HG03575 (cell line): ENCODE results near the gene NT5M.

Source experiments
- ATAC-seq: cut with Tn5 transposase; IDR thresholded peaks from one replicate; pipeline ENCODE4 v1.9.1; 2021; ENCODE audit not compliant: unreplicated experiment, insufficient number of reproducible peaks, low FRiP score; ENCODE audit errors: extremely low read depth

NT5M gene

GRCh38 chr17:17326275-17326875 lies 23.2 kb downstream of the NT5M start:
- no peak for ATAC-seq

DNA sequence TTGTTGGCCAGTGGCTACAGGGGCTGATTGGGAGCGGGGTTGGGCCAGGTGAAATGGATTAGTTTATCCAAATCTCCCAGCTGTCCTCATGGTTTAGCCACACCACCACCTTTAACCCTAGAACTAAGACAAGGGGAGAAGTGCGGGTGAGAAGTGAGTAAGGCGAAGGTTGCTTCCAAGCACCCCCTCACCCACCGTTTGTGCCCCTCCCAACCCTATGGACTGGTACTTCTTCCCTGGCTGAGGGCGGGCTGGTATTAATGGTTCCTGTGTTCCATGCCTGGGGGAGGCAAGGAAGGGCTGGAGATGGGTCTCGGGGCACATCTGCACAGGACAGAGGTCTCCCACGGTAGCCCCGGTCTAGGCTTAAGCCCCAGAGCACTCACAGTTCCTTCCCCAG lies 25.1 kb downstream of the NT5M start:
- no peak for ATAC-seq

GRCh38 chr17:17341452-17341851 lies 38.3 kb downstream of the NT5M start:
- ATAC-seq = no peak

DNA sequence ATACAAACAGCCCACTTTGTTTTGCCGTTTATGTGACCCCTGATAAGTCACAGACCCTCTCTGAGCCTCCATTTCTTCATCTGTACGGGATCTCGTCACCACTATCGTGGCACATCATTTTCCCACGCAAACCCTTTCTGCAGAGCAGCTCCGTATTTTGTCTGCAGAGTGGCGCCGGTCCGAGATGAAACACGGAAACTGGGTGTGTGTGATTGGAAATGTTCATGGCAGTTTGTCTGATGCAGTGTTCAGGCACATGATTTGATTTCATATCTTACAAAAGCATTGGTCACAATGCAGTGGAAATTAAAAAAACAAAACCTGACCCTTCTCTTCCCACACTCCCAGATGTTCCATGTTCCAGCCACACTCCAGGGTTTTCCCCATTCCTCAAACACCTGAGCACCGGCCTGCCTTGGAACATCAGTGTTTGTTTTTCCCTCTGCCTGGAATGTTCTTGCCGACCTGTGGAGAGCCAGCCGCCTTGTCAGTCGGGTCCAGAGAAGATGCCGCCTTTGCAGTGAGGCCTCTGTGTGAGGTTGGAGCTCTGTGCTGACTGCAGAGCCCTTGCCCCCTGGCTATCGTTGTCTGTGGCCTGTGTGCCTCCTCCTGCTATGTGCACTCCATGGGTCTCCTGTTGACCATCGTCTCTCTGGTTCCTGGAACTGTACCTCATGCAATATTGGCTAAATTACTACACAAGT lies 39.2 kb downstream of the NT5M start:
- ATAC-seq = no peak

- no peak for ATAC-seq
Observed at GRCh38 chr17:17343160-17343735, 40.1 kb downstream of the NT5M start.

DNA sequence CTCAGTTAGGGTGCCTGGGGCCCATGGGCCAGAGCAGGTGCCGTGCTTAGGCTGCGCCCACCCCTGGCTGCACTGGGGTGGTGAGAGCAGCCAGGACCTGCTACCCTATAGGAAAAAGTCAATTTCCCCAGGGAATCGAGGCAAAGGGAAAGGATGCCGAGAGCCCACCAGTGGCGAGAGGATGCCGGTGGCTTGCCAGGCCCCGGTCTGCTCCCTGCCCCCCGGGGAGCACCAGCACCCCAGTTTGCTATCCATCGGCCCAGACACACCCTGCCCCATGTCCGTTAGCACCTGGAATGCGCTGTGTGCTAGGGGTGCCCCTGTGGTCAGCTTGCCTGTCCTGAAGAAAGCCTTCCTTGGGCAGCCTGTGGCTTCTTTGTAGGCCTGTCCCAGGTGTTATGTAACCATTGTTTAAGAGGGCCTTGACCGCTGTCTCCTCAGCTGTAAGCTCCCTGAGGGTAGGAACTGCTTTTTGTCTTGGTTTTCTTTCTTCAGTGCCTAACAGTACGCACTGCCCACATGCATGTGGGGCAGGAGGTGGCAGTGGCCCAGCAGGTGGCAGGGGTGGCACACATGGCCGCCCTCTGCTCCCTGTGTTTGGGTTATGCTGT lies 40.8 kb downstream of the NT5M start:
- ATAC-seq = no peak

GRCh38 chr17:17344507-17345293 lies 41.5 kb downstream of the NT5M start:
- ATAC-seq = no peak

- ATAC-seq = no peak
Observed at GRCh38 chr17:17345294-17345597, 42.1 kb downstream of the NT5M start.

DNA sequence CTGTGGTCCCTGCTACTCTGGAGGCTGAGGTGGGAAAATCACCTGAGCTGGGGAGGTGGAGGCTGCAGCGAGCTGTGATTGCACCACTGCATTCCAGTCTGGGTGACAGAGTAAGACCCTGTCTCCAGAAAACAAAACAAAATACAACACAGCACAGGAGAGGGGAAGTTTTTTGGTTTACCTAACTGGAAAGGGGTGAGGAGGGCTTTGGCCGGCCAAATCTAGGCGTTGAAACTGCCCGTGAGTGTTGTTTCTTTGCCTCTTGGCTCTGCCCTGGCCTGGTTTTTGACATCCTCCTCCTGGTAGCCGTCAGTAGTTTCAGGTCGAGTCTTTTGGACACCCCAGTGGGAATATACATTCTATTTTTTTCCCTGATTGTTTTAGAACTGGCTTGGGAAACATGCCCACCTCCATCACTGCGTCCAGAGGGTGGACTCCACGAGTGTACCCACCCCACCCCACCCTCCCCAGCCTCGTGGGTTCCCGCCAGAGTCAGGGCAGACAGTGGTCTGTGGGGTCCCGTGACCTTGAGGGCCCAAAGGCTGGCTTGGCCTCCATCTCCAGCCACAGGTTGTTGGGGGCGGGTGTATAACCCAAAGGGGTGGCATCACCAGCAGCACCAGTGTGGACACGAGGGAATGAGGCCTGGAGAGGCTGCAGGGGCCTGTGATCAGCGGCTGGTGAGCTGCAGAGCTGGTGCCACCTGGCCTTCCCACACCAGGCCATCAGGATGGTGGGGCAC lies 42.7 kb downstream of the NT5M start:
- ATAC-seq = no peak

DNA sequence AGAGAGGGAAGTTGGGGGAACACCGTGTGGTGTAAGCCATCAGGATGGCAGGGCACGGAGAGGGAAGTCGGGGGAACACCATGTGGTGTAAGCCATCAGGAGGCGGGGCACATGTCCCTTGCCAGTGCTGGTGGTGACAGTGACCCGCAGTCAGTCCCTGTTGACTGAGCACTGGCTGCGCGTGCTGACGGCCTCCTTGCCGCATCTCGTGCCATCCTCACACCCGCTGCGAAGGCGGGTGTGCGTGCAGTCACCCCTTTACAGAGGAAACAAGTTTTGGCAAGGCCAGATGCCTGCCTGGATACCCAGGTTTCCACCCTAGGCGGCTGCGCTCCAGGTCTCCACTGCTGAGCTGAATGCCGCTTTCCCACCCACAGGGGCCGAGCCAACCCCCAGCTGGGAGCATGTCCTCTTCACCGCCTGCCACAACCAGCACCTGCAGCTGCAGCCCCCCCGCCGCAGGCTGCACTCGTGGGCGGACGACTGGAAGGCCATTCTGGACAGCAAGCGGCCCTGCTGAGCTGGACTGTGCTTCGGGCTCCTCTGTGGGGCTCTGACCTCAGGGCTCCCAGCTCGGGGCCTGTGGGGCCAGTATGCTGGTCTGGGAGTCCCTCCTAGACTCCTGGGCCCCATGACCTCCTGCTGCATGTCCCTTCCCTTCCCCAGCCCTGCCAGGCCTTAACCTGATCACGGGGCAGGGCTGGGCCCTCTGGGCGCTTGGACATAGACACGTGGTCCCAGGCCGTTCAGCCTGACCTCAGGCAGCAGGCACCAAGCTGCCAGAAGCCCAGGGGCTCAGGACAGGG lies 43.5 kb downstream of the NT5M start:
- ATAC-seq = no peak

DNA sequence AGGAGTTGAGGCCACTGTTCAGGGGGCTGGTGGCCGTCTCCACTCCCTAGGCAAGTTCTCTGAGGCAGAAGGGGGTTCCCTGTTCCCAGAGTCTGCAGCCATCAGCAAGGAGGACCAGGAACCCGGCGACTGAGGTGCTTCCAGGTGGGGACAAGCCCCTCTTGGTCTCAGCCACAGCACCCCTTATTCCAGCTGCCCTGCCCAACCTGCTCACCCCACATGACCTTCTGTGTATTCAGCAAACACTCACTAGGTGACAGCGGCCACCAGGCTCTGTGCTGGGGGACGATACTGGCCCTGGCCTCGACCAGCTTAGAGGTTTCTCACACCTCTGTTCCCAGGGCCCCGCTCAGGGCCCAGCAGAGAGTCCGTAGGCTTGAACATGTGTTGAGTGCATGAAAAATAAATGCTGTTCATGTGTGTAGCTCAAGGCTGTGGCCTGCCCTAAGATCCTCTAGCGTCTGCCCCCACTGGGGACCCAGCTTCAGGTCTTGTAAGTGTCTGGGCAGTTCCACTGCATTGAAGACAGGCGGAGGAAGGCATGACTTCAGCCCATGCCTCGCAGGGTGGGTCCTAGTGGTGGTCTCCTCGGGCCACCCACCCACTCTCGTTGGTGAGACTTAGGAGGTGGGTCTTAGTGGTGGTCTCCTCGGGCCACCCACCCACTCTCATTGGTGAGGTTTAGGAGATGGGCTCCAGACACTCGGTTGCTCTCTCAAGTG lies 44.2 kb downstream of the NT5M start:
- ATAC-seq = no peak

DNA sequence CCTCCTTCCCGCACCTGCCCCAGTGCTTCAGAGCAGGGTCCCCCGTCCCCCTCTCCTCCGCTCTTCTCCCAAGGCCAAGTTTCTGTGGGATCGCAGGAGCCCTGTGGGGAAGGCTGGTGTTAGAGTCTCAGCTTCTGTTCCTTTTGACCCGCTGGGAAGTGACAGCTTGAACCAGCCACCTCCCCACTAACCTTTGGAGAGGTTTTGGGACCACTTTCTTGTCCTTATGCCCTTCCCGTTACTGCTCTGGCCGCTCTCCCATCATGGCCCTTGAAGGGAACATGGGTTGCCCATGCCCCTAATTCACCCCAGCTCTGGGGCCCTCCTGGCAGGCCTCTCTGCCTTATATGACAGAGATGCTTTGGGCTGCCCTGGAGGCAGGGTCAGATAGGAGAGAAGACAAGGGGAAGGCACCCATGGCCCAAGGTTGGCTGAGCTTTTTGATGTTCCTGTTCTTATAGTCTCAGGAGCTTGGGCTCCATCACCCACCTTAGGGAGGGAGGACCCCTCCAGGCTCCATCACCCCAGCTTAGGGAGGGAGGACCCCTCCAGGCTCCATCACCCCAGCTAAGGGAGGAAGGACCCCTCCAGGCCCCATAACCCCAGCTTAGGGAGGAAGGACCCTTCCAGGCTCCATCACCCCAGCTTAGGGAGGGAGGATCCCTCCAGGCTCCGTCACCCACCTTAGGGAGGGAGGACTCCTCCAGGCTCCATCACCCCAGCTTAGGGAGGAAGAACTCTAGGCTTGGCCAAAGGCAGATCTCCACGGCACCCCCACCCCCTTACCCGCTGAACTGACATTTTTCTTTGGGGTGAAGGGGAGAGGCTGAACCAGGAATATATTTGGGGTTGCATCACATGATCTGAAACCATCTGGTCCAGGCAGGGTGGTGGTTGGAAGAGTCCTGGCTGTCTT lies 45.0 kb downstream of the NT5M start:
- ATAC-seq = no peak

GRCh38 chr17:17348872-17349723 lies 45.9 kb downstream of the NT5M start:
- ATAC-seq = no peak

- ATAC-seq = no peak
Observed at GRCh38 chr17:17349724-17350106, 46.5 kb downstream of the NT5M start.

DNA sequence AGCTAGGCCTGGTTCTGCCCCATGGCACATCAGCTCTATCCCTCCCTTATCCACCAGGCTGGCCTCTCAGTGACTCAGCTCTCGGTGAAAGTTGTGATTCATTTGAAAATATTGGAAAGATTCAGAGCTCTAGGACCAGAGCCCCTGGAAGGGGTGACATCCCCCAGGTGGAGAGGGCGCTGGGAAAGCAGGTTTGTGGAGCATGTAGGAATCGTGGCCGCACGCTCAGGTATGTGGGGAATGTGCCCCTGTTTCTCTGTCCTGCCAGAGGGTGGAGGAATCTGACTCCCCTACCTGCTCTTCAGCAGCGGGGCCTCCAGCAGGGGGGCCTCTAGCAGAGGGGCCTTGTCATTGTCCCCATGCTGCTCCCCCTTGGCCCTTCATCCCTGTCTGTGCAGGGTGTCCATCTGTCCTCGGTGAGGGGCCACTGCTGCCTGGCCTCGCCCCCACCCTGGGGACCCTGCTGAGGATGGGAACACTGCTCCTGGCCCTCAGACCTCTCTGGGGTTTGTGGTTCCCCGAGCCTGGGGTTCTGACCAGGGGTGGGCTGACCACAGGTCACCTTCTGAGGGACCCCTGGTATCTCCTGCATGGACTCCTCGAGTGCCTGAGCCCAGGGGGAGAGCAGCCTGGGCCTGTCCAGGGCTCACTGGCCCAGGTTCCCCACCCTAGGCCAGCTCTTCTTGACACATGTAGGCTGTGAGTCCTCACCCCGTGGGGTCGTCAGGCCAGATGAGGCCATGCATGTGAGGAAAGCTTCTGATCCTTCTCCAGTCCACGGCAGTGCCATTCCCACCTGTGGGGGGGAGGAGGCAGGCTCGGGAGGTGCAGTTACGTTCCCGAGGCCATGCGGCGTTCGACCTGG lies 47.5 kb downstream of the NT5M start:
- no peak for ATAC-seq
